GM18519 (cell line): ENCODE results near the gene FAM114A2.
"Not testable (repeated sequence)": the region's sequence is repeated elsewhere in the genome, so short reads cannot be mapped to it uniquely, and the experiment has no call there.

Experiments
- ATAC-seq: cut with Tn5 transposase; IDR thresholded peaks from one replicate; pipeline ENCODE4 v1.9.1; 2021; ENCODE audit warnings: mild to moderate bottlenecking, moderate library complexity; ENCODE audit not compliant: unreplicated experiment, low FRiP score

FAM114A2 gene

GRCh38 chr5:154053468-154053867, 14.8 kb upstream of the FAM114A2 start:
- no peak for ATAC-seq

DNA sequence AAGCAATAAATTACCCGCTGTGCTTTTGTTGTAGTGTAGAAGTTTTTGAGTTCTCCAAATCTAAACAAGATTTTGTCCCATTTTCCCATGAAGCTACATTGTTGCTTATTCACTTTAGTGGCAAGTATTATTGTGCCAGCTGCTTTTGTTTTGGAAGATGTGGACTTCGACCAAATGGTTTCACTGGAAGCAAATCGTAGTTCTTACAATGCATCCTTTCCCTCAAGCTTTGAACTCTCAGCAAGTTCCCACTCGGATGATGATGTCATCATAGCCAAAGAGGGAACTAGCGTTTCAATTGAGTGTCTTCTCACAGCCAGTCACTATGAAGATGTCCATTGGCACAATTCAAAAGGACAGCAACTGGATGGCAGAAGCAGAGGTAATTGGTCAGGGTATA, 10.9 kb upstream of the FAM114A2 start:
- no peak for ATAC-seq

- ATAC-seq = no peak
Measured at GRCh38 chr5:154047324-154047723, 8.6 kb upstream of the FAM114A2 start.

GRCh38 chr5:154046486-154046885, 7.8 kb upstream of the FAM114A2 start:
- no peak for ATAC-seq

DNA sequence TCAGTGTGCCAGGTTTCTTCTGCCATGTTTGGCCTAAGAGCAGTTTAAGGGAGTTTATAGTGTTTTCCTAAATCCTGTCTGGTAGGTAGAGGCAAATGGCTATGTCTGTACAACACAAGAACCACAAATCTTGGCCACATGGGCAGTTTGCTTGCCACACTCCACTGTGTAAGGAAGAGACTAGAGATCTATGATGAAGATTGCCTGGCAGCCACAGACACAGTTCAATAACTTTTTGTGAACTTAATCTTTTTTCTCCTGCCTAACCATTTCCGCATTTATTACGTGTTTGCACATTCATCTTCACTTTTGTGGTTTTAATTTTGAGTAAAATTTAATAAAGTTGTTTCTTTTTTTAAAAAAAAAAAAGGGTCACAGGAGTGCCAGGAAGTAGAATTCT, 5.9 kb upstream of the FAM114A2 start:
- ATAC-seq = no peak

- ATAC-seq = no peak
Measured at GRCh38 chr5:154044099-154044498, 5.4 kb upstream of the FAM114A2 start.

DNA sequence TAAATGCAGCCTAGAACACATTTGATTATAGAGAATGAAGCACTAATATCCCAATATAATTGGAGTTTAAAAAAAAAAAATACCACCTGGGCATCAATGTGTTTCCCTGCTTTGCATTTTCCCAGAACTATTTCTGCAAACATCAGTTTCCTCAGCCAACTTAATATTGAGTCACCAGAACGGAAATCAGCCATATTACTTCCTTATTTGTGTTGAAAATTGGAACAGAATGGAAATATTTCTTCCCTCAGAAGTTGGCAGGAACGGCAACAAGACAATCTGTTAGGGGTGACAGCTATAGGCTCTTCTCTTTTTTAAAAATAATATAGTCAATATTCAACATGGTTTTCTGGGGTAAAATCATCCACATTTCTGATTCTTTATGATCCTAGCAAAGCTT, 4.1 kb upstream of the FAM114A2 start:
- ATAC-seq = no peak

DNA sequence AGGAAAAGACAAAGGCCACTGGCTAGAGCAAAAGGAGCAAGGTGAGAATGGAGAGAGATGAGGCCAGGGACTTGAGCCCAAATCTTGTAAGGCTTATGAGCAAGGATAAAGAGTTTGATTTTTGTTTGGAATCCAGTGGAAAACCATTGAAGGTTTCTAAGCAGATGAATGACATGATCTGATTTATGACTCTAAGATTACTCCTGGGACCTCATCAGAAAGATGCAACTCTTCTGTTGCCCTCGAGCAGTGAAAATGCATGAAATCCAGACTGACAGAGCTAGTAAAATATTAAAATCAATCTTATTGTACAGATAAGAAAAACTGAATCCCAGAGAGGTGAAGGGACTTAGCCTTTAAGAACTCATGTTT, 734 bp upstream of the FAM114A2 start:
- ATAC-seq = no peak

GRCh38 chr5:154038261-154038706, 426 bp downstream of the FAM114A2 start:
- peak; percentile 55 for ATAC-seq

GRCh38 chr5:154034944-154035343, 3.8 kb downstream of the FAM114A2 start:
- no peak for ATAC-seq

GRCh38 chr5:154031937-154032489, 6.7 kb downstream of the FAM114A2 start:
- ATAC-seq = no peak

- no peak for ATAC-seq
Measured at GRCh38 chr5:154025951-154026350, 12.8 kb downstream of the FAM114A2 start.

DNA sequence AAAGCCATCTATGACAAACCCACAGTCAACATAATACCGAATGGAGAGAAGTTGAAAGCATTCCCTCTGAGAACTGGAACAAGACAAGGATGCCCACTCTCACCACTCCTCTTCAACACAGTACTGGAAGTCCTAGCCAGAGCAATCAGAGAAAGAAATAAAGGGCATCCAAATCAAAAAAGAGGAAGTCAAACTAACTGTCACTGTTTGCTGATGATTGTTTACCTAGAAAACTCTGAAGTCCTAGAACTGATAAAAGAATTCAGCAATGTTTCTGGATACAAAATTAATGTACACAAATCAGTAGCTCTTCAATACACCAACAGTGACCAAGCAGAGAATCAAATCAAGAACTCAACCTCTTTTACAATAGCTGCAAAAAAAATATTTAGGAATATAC, 19.8 kb downstream of the FAM114A2 start:
- ATAC-seq = not testable (repeated sequence)

- no peak for ATAC-seq
Measured at GRCh38 chr5:154015071-154015693, 23.5 kb downstream of the FAM114A2 start.

GRCh38 chr5:154010660-154011059, 28.1 kb downstream of the FAM114A2 start:
- ATAC-seq = no peak

DNA sequence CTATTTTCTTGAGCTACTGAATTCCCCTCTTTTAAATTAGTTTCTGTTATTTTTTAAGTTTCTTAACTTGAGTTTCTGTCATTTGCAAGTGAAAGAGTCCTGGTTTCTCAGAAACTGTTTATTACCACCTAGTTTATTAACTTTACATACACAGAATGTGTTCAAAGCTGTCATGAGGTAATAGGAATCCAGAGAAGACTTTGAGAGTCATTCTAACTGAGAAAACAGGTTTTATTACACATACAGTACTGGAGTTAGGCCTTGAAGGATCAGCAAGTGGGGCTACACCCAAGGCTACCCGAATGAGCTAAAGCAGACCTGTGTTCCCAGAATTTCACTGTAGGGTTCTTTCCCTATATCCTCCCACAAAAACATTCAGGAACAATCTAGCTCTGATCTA, 33.1 kb downstream of the FAM114A2 start:
- no peak for ATAC-seq

DNA sequence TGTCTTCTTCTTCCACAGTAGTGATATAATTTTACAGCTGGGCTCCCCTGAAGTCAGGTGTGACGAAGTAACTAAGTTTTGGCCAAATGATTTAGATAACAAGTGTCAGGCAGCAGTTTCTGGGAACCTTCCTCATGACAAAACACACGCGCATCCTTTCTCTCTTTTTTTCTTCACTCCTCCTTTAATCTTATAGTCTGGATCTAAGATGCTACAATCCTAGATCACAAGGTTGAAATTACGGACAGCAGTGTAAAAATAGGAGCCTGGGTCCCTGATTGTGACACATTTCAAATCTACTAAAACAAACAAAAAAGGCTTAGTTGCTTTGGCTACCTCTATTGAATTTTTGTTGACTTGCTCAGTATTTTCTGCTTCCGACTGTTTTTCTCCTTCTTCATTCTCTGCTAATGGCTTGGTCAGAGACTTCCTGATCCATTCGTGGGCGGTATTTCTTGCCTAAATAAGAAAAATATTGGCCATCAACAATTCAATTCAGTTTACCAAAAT, 36.1 kb downstream of the FAM114A2 start:
- no peak for ATAC-seq

DNA sequence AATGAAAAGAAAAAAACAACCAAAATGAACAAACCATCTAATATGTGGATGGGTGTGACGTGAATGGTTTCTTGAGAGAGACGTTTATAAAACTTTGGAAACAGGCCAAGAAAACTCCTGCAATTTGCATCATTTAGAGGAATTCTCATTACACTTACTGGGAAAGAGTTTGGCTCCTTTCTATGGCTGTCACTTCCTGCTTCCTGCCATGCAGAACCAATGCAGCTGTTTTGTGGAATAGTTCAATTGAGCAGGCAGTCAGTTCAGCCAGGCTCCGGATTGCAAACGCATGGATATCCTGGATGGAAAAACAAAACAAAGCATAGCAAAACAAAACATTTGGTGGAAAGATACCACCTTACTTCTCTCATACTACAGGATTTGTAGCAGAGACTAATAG, 36.6 kb downstream of the FAM114A2 start:
- ATAC-seq = no peak

- ATAC-seq = no peak
Measured at GRCh38 chr5:154000703-154001102, 38.0 kb downstream of the FAM114A2 start.

- ATAC-seq = no peak
Measured at GRCh38 chr5:153999995-154000394, 38.7 kb downstream of the FAM114A2 start.

- no peak for ATAC-seq
Measured at GRCh38 chr5:153998768-153999167, 39.9 kb downstream of the FAM114A2 start.

- no peak for ATAC-seq
Measured at GRCh38 chr5:153998010-153998409, 40.7 kb downstream of the FAM114A2 start.
